Endothelial cell (in vitro differentiated cells): ENCODE results near the gene TNFAIP3. TPM values are rescaled to one million over a fixed set of nuclear protein-coding genes. Genes with fewer than 3 reads are reported as not detected.

Experiments used
- DNase-seq: peaks from one replicate; pipeline ENCODE4 v3.0.0; 2021; ENCODE audit warnings: low spot score
- H3K27ac Mint-ChIP-seq: one replicate; pipeline ENCODE4 v1.8.0; 2021; ENCODE audit warnings: mixed read lengths, inconsistent platforms; ENCODE audit not compliant: unreplicated experiment
- H3K27me3 Mint-ChIP-seq: one replicate; pipeline ENCODE4 v1.8.0; 2021; ENCODE audit warnings: mild to moderate bottlenecking, moderate library complexity, mixed read lengths, inconsistent platforms; ENCODE audit not compliant: unreplicated experiment
- H3K36me3 Mint-ChIP-seq: one replicate; pipeline ENCODE4 v1.8.0; 2021; ENCODE audit warnings: mild to moderate bottlenecking, low read depth, mixed read lengths, inconsistent platforms; ENCODE audit not compliant: unreplicated experiment
- H3K4me1 Mint-ChIP-seq: one replicate; pipeline ENCODE4 v1.8.0; 2021; ENCODE audit warnings: mild to moderate bottlenecking, mixed read lengths, inconsistent platforms; ENCODE audit not compliant: unreplicated experiment
- H3K4me3 Mint-ChIP-seq: one replicate; pipeline ENCODE4 v1.8.0; 2021; ENCODE audit warnings: mild to moderate bottlenecking, mixed read lengths, inconsistent platforms; ENCODE audit not compliant: unreplicated experiment
- H3K9me3 Mint-ChIP-seq: one replicate; pipeline ENCODE4 v1.8.0; 2021; ENCODE audit warnings: mixed read lengths, inconsistent platforms; ENCODE audit not compliant: unreplicated experiment
- total RNA-seq: library from RNA; stranded (reverse); fragmentation: NEBNext Ultra II Directional; extraction: Animal tissue kit (Norgen Biotek cat#: 25700); gene quantifications from one replicate; pipeline ENCODE4 v1.2.1, GENCODE V29; 2021; ENCODE audit not compliant: unreplicated experiment
- TF ChIP-seq, protein P1 (sequence below): fragments of 200-600 bp; sonication (generic); IDR thresholded peaks from one replicate; pipeline ENCODE4 v1.5.0; 2021; ENCODE audit warnings: antibody characterized with exemption; ENCODE audit not compliant: unreplicated experiment

The TNFAIP3 gene
- total RNA-seq, 1 donor from 2014 or later: 22.6 TPM

DNA sequence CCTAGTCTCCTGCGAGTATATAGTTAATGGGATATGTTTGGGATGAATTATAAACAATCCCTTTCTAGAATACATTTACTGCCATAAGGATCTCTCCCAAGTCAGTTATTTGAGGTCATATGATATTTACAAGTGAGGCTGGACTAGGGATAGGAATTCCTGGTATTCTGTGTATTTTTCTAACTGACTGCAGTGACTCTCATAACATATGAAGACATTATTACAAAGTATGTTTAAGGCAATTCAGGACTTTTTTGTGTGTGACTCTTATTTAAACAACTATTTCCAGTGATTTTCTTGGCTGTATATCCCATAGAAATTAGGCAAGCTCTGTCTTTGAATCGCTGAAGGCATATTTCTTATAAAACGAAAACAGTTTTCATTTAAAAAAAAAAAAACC, 18.4 kb upstream of the TNFAIP3 start:
- DNase-seq: no peak
- Mint-ChIP-seq H3K27ac (no peak overlapping the region), H3K27me3 (peaks cover 1% of the 10 kb centered on the region), H3K36me3 (no peaks in the 10 kb centered on the region), H3K4me3 (no peak overlapping the region), H3K4me1 (no peaks in the 10 kb centered on the region), H3K9me3 (no peaks in the 10 kb centered on the region)
- TF ChIP-seq, protein P1, sequence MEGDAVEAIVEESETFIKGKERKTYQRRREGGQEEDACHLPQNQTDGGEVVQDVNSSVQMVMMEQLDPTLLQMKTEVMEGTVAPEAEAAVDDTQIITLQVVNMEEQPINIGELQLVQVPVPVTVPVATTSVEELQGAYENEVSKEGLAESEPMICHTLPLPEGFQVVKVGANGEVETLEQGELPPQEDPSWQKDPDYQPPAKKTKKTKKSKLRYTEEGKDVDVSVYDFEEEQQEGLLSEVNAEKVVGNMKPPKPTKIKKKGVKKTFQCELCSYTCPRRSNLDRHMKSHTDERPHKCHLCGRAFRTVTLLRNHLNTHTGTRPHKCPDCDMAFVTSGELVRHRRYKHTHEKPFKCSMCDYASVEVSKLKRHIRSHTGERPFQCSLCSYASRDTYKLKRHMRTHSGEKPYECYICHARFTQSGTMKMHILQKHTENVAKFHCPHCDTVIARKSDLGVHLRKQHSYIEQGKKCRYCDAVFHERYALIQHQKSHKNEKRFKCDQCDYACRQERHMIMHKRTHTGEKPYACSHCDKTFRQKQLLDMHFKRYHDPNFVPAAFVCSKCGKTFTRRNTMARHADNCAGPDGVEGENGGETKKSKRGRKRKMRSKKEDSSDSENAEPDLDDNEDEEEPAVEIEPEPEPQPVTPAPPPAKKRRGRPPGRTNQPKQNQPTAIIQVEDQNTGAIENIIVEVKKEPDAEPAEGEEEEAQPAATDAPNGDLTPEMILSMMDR: no peak

DNA sequence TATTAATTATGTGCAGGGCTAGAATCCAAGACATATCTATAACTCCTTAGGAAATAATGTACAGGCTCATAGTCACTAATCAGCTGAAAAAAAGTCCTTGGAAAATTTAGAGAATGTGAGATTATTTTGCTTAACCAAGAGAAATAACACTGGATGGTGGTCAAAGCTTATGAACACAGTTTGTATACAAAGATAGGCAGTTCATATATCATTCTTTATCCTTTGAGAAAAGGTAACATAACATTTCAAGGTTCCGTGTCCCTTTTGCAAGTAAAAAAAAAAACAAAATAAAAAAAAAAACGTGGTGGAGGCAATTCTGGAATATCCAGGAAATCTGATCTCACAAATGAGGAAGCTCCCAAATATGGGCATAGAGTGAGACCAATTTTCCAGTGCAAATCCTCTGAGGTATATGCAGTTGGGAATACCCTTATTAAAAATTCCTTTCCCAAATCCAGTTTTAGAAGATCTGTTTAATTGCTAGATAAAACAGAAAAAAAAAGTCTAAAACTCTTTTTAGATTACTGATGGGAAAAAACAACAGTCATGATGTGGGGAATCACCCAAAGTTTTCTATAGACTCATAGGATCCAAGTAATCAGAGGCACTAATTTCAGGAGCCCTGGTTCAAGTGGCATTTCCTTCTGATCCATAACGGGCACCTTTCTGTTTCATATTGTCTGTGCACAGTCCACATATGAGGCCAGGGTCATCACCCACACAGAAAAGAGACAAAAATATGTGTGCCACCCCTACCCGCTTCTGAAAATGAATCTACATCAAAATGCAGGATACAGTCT, 17.7 kb upstream of the TNFAIP3 start:
- Mint-ChIP-seq H3K36me3 (no peaks in the 10 kb centered on the region), H3K27ac (no peak overlapping the region), H3K4me1 (no peaks in the 10 kb centered on the region), H3K9me3 (no peaks in the 10 kb centered on the region), H3K27me3 (no peaks in the 10 kb centered on the region), H3K4me3 (no peak overlapping the region)
- no peak for DNase-seq
- TF ChIP-seq, protein P1: no peak

DNA sequence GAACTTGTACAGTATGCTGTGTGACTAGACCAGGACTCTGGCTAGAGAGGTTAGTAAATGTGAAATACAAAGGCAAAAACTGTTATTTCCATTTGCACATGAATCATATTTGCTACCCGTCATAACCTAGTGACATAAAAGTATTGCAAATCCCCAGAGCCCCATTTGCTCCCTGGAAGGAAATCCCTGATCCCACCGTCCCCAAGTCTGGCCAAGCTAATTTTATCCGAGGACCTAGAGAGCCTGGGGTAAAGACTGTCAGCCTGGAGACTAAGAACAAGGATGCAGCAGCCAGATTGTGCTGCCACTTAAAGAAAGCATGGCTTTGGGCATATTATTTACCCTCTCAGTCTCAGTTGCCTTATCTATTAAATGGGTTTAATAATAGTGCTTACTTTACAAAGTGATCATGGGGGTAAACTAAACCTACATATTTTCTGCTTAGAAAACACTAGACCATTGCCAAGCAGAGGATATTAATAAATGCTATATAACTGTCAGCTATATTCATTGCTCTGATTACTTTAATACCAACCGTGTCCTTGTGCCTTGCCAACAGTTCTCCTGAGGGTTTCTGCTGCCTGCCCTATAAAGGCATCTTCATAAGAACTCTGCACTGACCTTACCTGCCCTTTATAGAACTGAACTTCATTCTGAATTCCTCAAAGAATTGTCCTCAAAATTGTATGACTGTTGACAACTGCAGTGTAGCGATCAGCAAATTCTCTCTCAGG, 16.9 kb upstream of the TNFAIP3 start:
- Mint-ChIP-seq H3K9me3 (no peaks in the 10 kb centered on the region), H3K27me3 (no peaks in the 10 kb centered on the region), H3K27ac (no peak overlapping the region), H3K4me3 (no peak overlapping the region), H3K4me1 (no peaks in the 10 kb centered on the region), H3K36me3 (no peaks in the 10 kb centered on the region)
- TF ChIP-seq, protein P1: no peak
- DNase-seq: no peak

DNA sequence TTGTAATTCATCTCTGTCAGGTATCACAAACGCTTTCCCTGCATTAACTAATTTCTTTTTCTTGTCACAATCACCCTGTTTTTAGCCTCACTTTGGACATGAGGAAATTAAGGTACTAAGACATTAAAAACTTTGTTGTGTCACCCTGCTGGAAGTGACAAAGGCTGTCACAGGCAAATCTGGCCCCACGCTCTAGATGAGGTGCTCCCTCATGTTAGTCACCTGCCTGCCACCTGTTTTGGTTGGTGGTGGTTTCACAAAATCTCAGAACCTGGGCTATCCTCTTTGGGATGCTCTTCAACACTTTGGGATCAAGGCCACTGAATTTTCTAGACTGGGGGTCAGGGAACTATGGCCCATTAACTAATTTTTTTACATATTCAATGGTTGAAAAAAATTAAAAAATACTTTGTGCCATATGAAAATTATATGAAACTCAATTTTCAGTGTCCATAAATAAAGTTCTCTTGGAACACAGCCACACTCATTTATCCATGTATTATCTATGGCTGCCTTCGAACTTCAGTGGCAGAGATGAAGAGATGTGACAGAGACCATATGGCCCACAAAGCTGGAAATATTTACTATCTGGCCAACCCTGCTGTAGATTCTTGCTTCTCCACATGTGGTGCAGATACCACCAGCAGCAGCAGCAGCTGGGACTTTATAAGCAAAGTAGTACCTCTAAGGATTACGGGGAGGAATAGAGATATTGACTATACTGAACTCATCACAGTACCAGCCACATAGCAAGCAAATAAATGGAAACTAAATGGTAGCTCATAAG, 16.1 kb upstream of the TNFAIP3 start:
- no peak for DNase-seq
- H3K27me3 Mint-ChIP-seq: no peaks in the 10 kb centered on the region
- no peaks in the 10 kb centered on the region for H3K9me3 Mint-ChIP-seq
- TF ChIP-seq, protein P1: no peak
- no peak overlapping the region for H3K4me3 Mint-ChIP-seq
- no peaks in the 10 kb centered on the region for H3K4me1 Mint-ChIP-seq
- no peak overlapping the region for H3K27ac Mint-ChIP-seq
- H3K36me3 Mint-ChIP-seq: peaks cover 3% of the 10 kb centered on the region
